Measurements from ENCODE around the gene CCNF. TPM values are rescaled to one million over a fixed set of nuclear protein-coding genes. Genes with fewer than 3 reads are reported as not detected.

The CCNF gene
- polyA plus RNA-seq, 3 donors: 0.34 to 0.97 (median 0.68) TPM

DNA sequence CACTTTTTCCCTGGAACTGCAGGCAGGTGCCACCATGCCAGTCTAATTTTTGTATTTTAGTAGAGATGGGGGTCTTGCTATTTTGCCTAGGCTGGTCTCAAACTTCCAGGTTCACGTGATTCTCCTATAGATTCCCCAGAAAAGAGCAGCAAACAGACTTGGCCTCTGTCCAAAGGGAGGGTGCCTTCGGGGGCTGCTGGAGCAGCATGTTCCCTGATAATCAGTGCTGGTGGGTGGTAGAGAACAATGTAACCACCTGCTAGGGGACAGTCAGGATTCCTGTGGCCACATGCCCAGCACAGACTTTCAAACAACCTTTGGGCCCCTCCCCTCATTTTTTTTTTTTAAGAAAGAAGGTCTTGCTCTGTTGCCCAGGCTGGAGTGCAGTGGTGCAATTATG lies 14.2 kb upstream of the CCNF start:
- Mint-ChIP-seq H3K36me3 (no peaks in the 10 kb centered on the region), H3K4me1 (peaks cover under 1% of the 10 kb centered on the region), H3K9me3 (no peaks in the 10 kb centered on the region), H3K27me3 (ENCODE audit: low read depth in 3 of 3) (peaks cover 8 to 23% (median 22%) of the 10 kb centered on the region in 3 donors), H3K27ac (no peak overlapping the region), H3K4me3 (no peak overlapping the region)
- no peaks in the 10 kb centered on the region for H3K9me3 ChIP-seq (replicated peaks in 1 of 2; ENCODE audit: control insufficient read depth in 1 of 2, insufficient read depth in 1 of 2, low read length in 2 of 2)
- no peak for TF ChIP-seq CTCF (IDR thresholded peaks at IDR 0.05)
- H3K27ac ChIP-seq (ENCODE audit: low read depth in 1 of 2, low read length in 2 of 2): no peak overlapping the region
- no peak overlapping the region for H3K4me2 ChIP-seq (replicated peaks; ENCODE audit: extremely low read depth, low read length, poor library complexity, severe bottlenecking)
- WGBS (ENCODE audit: insufficient coverage): no CpG with 5 or more reads among the region's 2 CpGs
- peaks cover 0 to under 1% of the 10 kb centered on the region in 2 donors for H3K4me1 ChIP-seq (ENCODE audit: control insufficient read depth in 1 of 2, insufficient read depth in 2 of 2, low read length in 2 of 2)
- H3K36me3 ChIP-seq (replicated peaks in 1 of 2; ENCODE audit: control insufficient read depth in 1 of 2, insufficient read depth in 2 of 2, low read length in 2 of 2): no peaks in the 10 kb centered on the region
- no peak overlapping the region for H3K4me3 ChIP-seq (replicated peaks in 1 of 3; ENCODE audit: low read depth in 2 of 3, low read length in 3 of 3)
- H2AFZ ChIP-seq (ENCODE audit: insufficient read depth, low read depth, low read length, poor library complexity, severe bottlenecking): no peak overlapping the region
- intact Hi-C loops (cut with micrococcal nuclease): no loop called here
- no peaks in the 10 kb centered on the region for H3K27me3 ChIP-seq (ENCODE audit: control insufficient read depth in 2 of 2, insufficient read depth in 2 of 2, low read length in 2 of 2)
- H3K79me2 ChIP-seq (ENCODE audit: insufficient read depth, low read length): no peaks in the 10 kb centered on the region
- no peak for DNase-seq
- no peaks in the 10 kb centered on the region for H4K20me1 ChIP-seq (ENCODE audit: insufficient read depth, low read length)
- no peak overlapping the region for H3K9ac ChIP-seq (ENCODE audit: insufficient read depth, low read length, poor library complexity, severe bottlenecking)

GRCh38 chr16:2420035-2420434 lies 9.2 kb upstream of the CCNF start:
- Histone ChIP-seq H3K4me2 (replicated peaks; ENCODE audit: extremely low read depth, low read length, poor library complexity, severe bottlenecking) (no peak overlapping the region), H3K27me3 (ENCODE audit: control insufficient read depth in 2 of 2, insufficient read depth in 2 of 2, low read length in 2 of 2) (no peaks in the 10 kb centered on the region), H4K20me1 (ENCODE audit: insufficient read depth, low read length) (no peaks in the 10 kb centered on the region), H3K36me3 (replicated peaks in 1 of 2; ENCODE audit: control insufficient read depth in 1 of 2, insufficient read depth in 2 of 2, low read length in 2 of 2) (no peaks in the 10 kb centered on the region), H3K9ac (ENCODE audit: insufficient read depth, low read length, poor library complexity, severe bottlenecking) (no peak overlapping the region), H3K27ac (ENCODE audit: low read depth in 1 of 2, low read length in 2 of 2) (no peak overlapping the region), H2AFZ (ENCODE audit: insufficient read depth, low read depth, low read length, poor library complexity, severe bottlenecking) (no peak overlapping the region), H3K4me3 (replicated peaks in 1 of 3; ENCODE audit: low read depth in 2 of 3, low read length in 3 of 3) (no peak overlapping the region), H3K79me2 (ENCODE audit: insufficient read depth, low read length) (no peaks in the 10 kb centered on the region), H3K9me3 (replicated peaks in 1 of 2; ENCODE audit: control insufficient read depth in 1 of 2, insufficient read depth in 1 of 2, low read length in 2 of 2) (no peaks in the 10 kb centered on the region), H3K4me1 (ENCODE audit: control insufficient read depth in 1 of 2, insufficient read depth in 2 of 2, low read length in 2 of 2) (peaks cover 0 to 8% of the 10 kb centered on the region in 2 donors)
- H3K9me3 Mint-ChIP-seq: no peaks in the 10 kb centered on the region
- no peak overlapping the region for H3K4me3 Mint-ChIP-seq
- no peaks in the 10 kb centered on the region for H3K36me3 Mint-ChIP-seq
- H3K4me1 Mint-ChIP-seq: peaks cover 9% of the 10 kb centered on the region
- intact Hi-C loops (cut with micrococcal nuclease): loop anchor here in 1 of 2 donors (10.0 kb wide), 1 partner anchor 55 kb away; the partner anchor contains the start of genes NTN3 and TBC1D24
- H3K27me3 Mint-ChIP-seq (ENCODE audit: low read depth in 3 of 3): peaks cover 7 to 10% (median 9%) of the 10 kb centered on the region in 3 donors
- DNase-seq: no peak
- H3K27ac Mint-ChIP-seq: peak overlapping the region in 1 of 7 donors; percentile 58
- TF ChIP-seq CTCF (IDR thresholded peaks at IDR 0.05): no peak

All from CD14-positive monocyte (primary cell).